Activated CD8-positive, alpha-beta memory T cell treated with anti-CD3 and anti-CD28 coated beads for 48 hours (primary cell): ENCODE measurements around the gene GLYR1.
"Not testable (repeated sequence)": the region's sequence is repeated elsewhere in the genome, so short reads cannot be mapped to it uniquely, and the experiment has no call there.

ENCODE experiments used
- DNase-seq, 3 experiments: peaks; one replicate each; pipeline ENCODE4 v3.0.0-alpha.2; 2020; ENCODE audit warnings: low read depth in 2 of 3, low spot score in 2 of 3

GLYR1 gene

GRCh38 chr16:4790261-4790660 is 56.8 kb downstream of the GLYR1 start:
- DNase-seq = no peak

GRCh38 chr16:4788910-4789309 is 58.2 kb downstream of the GLYR1 start:
- no peak for DNase-seq

GRCh38 chr16:4788489-4788889 is 58.6 kb downstream of the GLYR1 start:
- no peak for DNase-seq

GRCh38 chr16:4787627-4788482 is 59.2 kb downstream of the GLYR1 start, which contains the start of gene SEPTIN12:
Gene SEPTIN12, minus strand, starts transcription at chr16:4788345. Its CDS starts 700 bp downstream, at chr16:4787645.
- DNase-seq = no peak

GRCh38 chr16:4787068-4787467 is 60.0 kb downstream of the GLYR1 start:
- no peak for DNase-seq

GRCh38 chr16:4785758-4786433 is 61.2 kb downstream of the GLYR1 start:
- DNase-seq = no peak

- DNase-seq = not testable (repeated sequence)
Observed at GRCh38 chr16:4784444-4784987, 62.6 kb downstream of the GLYR1 start.

GRCh38 chr16:4783951-4784336 is 63.1 kb downstream of the GLYR1 start:
- DNase-seq = no peak

GRCh38 chr16:4783251-4783950 is 63.7 kb downstream of the GLYR1 start:
- DNase-seq = no peak

- DNase-seq = no peak
Observed at GRCh38 chr16:4780235-4780634, 66.9 kb downstream of the GLYR1 start.

- DNase-seq = no peak
Observed at GRCh38 chr16:4778050-4778392, 69.1 kb downstream of the GLYR1 start.

- no peak for DNase-seq
Observed at GRCh38 chr16:4777339-4778049, 69.6 kb downstream of the GLYR1 start.

GRCh38 chr16:4776141-4776705 is 70.9 kb downstream of the GLYR1 start:
- DNase-seq = no peak

GRCh38 chr16:4775005-4775404 is 72.1 kb downstream of the GLYR1 start:
- DNase-seq = no peak

GRCh38 chr16:4772351-4772750 is 74.7 kb downstream of the GLYR1 start:
- no peak for DNase-seq

GRCh38 chr16:4771646-4772045 is 75.4 kb downstream of the GLYR1 start:
- DNase-seq = no peak

- no peak for DNase-seq
Observed at GRCh38 chr16:4769306-4769638, 77.8 kb downstream of the GLYR1 start.

GRCh38 chr16:4768549-4769305 is 78.4 kb downstream of the GLYR1 start:
- peak; percentile 74 to 86 (median 78) for DNase-seq

GRCh38 chr16:4767872-4768548 is 79.1 kb downstream of the GLYR1 start:
- no peak for DNase-seq
